Vagina (tissue), 2 donors: ENCODE data around the gene CHRNA4. TPM values are rescaled to one million over a fixed set of nuclear protein-coding genes. Genes with fewer than 3 reads are reported as not detected.

ENCODE experiments used
- DNase-seq, 2 donors: peaks; one replicate each; pipeline ENCODE4 v3.0.0-alpha.2; 2017; ENCODE audit errors: extremely low spot score in 2 of 2
- H3K27ac ChIP-seq: fragments of 200-600 bp; sonication (generic); one replicate; pipeline ENCODE4 v1.5.1; 2019
- H3K27me3 ChIP-seq: fragments of 200-600 bp; sonication (generic); one replicate; pipeline ENCODE4 v1.5.1; 2019
- H3K36me3 ChIP-seq, 2 donors: fragments of 200-600 bp; sonication (generic); one replicate each; pipeline ENCODE4 v1.5.1; 2017 to 2019
- H3K4me1 ChIP-seq: fragments of 200-600 bp; sonication (generic); one replicate; pipeline ENCODE4 v1.5.1; 2019
- H3K4me3 ChIP-seq, 2 donors: fragments of 200-600 bp; sonication (generic); 1 replicate in 1 of 2; 2 replicates in 1 of 2; pipeline ENCODE4 v1.5.1; 2016 to 2019
- H3K9me3 ChIP-seq: fragments of 200-600 bp; sonication (generic); one replicate; pipeline ENCODE4 v1.5.1; 2019
- CTCF ChIP-seq, 3 experiments: fragments of 450-650 bp in 2 of 3; fragments of 200-600 bp in 1 of 3; sonication (generic) in 1 of 3; IDR thresholded peaks; one replicate each; pipeline ENCODE4 v1.5.1; 2017 to 2019; ENCODE audit warnings: antibody characterized with exemption in 3 of 3, mild to moderate bottlenecking in 2 of 3, moderate library complexity in 2 of 3
- POLR2A ChIP-seq, 2 donors: fragments of 450-650 bp; IDR thresholded peaks; one replicate each; pipeline ENCODE4 v1.6.1; 2017; ENCODE audit warnings: antibody characterized with exemption in 2 of 2, mild to moderate bottlenecking in 2 of 2, moderate library complexity in 2 of 2
- POLR2AphosphoS5 ChIP-seq, 2 donors: sonication (generic); formaldehyde crosslinking; IDR thresholded peaks; one replicate each; pipeline ENCODE4 v1.9.0; 2017; ENCODE audit warnings: antibody characterized with exemption in 2 of 2, mild to moderate bottlenecking in 2 of 2, low read depth in 1 of 2; ENCODE audit not compliant: insufficient read depth in 1 of 2
- intact Hi-C: fragments of 100-400 bp; cut with DNase I; formaldehyde crosslinking; loops from one replicate; pipeline ENCODE4 v1.15.1; 2023
- total RNA-seq: library from RNA; depleted of rRNA; stranded (reverse); fragments of >200 nt; gene quantifications from one replicate; pipeline ENCODE4 v1.2.3, GENCODE V29; 2016

Gene CHRNA4
- total RNA-seq, 1 donor from 2014 or later: 0.25 TPM

- intact Hi-C loops: no loop called here
- no peaks in the 10 kb centered on the region for H3K27me3 ChIP-seq
- H3K27ac ChIP-seq: no peak overlapping the region
- no peaks in the 10 kb centered on the region for H3K9me3 ChIP-seq
- no peaks in the 10 kb centered on the region for H3K36me3 ChIP-seq
- no peaks in the 10 kb centered on the region for H3K4me1 ChIP-seq
- TF ChIP-seq POLR2A (IDR thresholded peaks at IDR 0.05) (no peak), CTCF (IDR thresholded peaks at IDR 0.05) (no peak), POLR2AphosphoS5 (IDR thresholded peaks at IDR 0.05; ENCODE audit: insufficient read depth in 1 of 2, low read depth in 1 of 2) (no peak)
- no peak overlapping the region for H3K4me3 ChIP-seq
- no peak for DNase-seq
Observed at GRCh38 chr20:63392465-63393365, 31.6 kb upstream of the CHRNA4 start.

GRCh38 chr20:63387917-63388316 lies 26.8 kb upstream of the CHRNA4 start:
- Histone ChIP-seq H3K4me1 (no peaks in the 10 kb centered on the region), H3K27me3 (no peaks in the 10 kb centered on the region), H3K27ac (no peak overlapping the region), H3K4me3 (no peak overlapping the region), H3K36me3 (no peaks in the 10 kb centered on the region), H3K9me3 (peaks cover 3% of the 10 kb centered on the region)
- DNase-seq: no peak
- intact Hi-C loops: no loop called here
- TF ChIP-seq CTCF (IDR thresholded peaks at IDR 0.05): no peak
- no peak for TF ChIP-seq POLR2A (IDR thresholded peaks at IDR 0.05)
- TF ChIP-seq POLR2AphosphoS5 (IDR thresholded peaks at IDR 0.05; ENCODE audit: insufficient read depth in 1 of 2, low read depth in 1 of 2): no peak

GRCh38 chr20:63387393-63387792 lies 26.2 kb upstream of the CHRNA4 start:
- intact Hi-C loops: no loop called here
- DNase-seq: no peak
- H3K4me3 ChIP-seq: no peak overlapping the region
- H3K36me3 ChIP-seq: no peaks in the 10 kb centered on the region
- TF ChIP-seq POLR2AphosphoS5 (IDR thresholded peaks at IDR 0.05; ENCODE audit: insufficient read depth in 1 of 2, low read depth in 1 of 2) (no peak), CTCF (IDR thresholded peaks at IDR 0.05) (no peak), POLR2A (IDR thresholded peaks at IDR 0.05) (no peak)
- H3K27me3 ChIP-seq: no peaks in the 10 kb centered on the region
- H3K27ac ChIP-seq: no peak overlapping the region
- no peaks in the 10 kb centered on the region for H3K4me1 ChIP-seq
- H3K9me3 ChIP-seq: peaks cover 3% of the 10 kb centered on the region

- Histone ChIP-seq H3K36me3 (no peaks in the 10 kb centered on the region), H3K4me1 (no peaks in the 10 kb centered on the region), H3K27ac (no peak overlapping the region), H3K27me3 (no peaks in the 10 kb centered on the region), H3K9me3 (peaks cover 3% of the 10 kb centered on the region), H3K4me3 (no peak overlapping the region)
- no peak for DNase-seq
- intact Hi-C loops: no loop called here
- TF ChIP-seq CTCF (IDR thresholded peaks at IDR 0.05) (no peak), POLR2A (IDR thresholded peaks at IDR 0.05) (no peak), POLR2AphosphoS5 (IDR thresholded peaks at IDR 0.05; ENCODE audit: insufficient read depth in 1 of 2, low read depth in 1 of 2) (no peak)
Observed at GRCh38 chr20:63386491-63386890, 25.3 kb upstream of the CHRNA4 start.

- no peak for DNase-seq
- Histone ChIP-seq H3K4me1 (no peaks in the 10 kb centered on the region), H3K27me3 (no peaks in the 10 kb centered on the region), H3K36me3 (no peaks in the 10 kb centered on the region), H3K4me3 (no peak overlapping the region), H3K27ac (no peak overlapping the region), H3K9me3 (peaks cover 3% of the 10 kb centered on the region)
- intact Hi-C loops: no loop called here
- TF ChIP-seq CTCF (IDR thresholded peaks at IDR 0.05) (no peak), POLR2AphosphoS5 (IDR thresholded peaks at IDR 0.05; ENCODE audit: insufficient read depth in 1 of 2, low read depth in 1 of 2) (no peak), POLR2A (IDR thresholded peaks at IDR 0.05) (no peak)
Observed at GRCh38 chr20:63385819-63386218, 24.7 kb upstream of the CHRNA4 start.
